HG03469 (cell line): ENCODE data around the gene TRIM3.

Experiments used
- ATAC-seq: cut with Tn5 transposase; IDR thresholded peaks from one replicate; pipeline ENCODE4 v1.9.1; 2021; ENCODE audit warnings: mild to moderate bottlenecking, moderate library complexity, moderate number of reproducible peaks; ENCODE audit not compliant: unreplicated experiment

The TRIM3 gene

GRCh38 chr11:6404342-6405051 lies 69.2 kb downstream of the TRIM3 start:
- ATAC-seq: no peak

DNA sequence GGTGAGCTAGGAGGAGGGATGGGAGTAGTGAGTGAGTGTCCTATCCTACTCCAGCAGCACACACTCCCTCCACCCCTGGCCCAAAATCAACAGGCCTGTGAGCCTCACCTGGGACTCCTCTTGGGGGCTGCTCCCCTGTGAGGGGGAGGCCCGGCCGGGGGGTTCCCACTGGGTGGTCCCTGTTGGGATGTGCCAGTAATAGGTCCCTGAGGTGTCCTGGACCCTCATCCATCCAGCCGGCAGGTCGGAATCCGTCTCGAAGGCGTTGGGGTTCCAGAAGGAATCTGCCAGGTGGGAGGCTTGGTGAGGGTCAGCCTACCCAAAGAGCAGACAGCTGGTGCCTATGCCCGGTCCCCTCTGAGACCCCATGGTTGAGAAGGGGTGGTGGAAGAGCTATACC lies 70.2 kb downstream of the TRIM3 start:
- ATAC-seq: no peak

DNA sequence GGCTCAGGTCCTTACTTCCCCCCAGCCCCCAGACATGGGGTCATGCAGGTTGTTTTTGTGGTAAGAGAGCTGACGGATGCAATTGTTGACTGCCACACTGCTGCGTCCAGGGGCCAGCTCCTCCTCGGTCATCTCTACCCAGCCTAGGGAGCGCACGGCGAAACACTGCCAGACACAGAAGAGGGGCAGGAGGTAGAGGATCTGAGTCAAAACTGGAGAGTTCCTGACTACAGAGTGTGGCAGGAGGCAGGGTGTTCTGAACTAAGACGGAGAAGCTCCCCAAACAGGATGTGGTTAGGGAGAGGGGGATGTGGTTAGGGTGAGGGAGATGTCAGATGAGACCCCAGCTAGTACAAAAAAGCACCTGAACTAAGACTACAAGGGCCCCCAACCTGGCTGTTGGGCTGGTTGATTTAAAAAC lies 71.2 kb downstream of the TRIM3 start:
- peak; percentile 88 for ATAC-seq

DNA sequence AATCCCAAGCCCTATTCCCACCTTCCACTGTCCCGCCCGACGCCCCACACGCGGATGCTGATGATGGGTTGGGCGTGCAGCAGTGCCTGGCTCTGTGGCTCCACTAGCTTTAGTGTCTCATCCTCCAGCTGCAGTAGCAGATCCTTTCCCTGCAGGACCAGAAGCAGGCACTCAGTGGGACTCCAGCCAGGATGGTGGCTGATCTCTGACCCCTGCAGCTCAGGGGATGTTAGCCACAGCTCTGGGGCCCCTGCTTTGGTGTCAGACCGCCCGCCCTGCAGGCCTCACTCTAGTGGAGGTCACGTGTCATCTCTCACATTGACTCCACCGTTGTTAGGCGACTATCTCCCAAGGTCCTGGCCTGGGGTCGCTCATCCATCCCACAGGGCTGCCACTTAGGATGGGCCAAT lies 71.7 kb downstream of the TRIM3 start:
- no peak for ATAC-seq

- ATAC-seq: no peak
These were observed 72.3 kb downstream of the TRIM3 start for GRCh38 chr11:6401464-6401863.

DNA sequence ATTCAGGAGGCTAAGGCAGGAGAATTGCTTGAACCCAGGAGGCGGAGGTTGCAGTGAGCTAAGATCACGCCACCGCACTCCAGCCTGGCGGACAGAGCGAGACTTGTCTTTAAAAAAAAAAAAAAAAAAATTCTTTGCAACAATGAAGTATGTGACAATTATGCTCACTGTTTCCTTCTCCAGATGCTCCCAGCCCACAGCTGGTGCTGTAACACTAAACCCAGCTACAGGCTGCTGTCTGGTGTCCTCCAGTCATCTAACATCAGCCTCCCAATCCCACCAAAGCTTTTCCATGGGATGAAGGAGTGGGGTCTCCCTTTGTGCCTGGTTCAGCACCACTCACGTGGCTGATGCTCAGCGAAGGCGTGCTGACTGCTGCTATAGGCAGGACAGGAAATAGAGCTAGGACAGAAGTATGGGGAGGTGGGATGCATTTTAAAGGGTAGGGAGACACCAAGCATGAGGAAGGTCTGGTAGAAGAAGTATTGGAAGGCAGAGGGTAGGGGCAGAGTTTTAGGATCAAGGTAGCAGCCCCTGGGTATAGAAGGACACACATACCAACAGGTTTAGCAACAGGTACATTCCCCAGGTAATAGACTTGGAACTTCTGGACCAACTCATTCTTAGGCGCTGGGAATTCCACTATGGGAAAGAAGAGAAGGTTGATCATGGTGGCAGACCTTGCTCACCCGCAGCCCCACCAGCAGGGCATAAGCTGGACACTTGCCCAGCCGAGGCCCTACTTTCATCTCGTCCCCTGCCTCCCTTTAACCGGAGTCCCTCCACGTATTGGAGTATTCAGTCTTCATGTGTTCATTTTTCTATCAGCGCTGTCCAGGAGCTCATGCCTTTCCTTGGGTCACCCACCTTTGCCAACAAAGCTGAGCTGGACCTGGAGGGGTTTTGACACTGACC lies 73.1 kb downstream of the TRIM3 start:
- ATAC-seq: no peak
